ENCODE measurements around the gene METAP1.
"Not testable (repeated sequence)": the region's sequence is repeated elsewhere in the genome, so short reads cannot be mapped to it uniquely, and the experiment has no call there.

METAP1 gene

DNA sequence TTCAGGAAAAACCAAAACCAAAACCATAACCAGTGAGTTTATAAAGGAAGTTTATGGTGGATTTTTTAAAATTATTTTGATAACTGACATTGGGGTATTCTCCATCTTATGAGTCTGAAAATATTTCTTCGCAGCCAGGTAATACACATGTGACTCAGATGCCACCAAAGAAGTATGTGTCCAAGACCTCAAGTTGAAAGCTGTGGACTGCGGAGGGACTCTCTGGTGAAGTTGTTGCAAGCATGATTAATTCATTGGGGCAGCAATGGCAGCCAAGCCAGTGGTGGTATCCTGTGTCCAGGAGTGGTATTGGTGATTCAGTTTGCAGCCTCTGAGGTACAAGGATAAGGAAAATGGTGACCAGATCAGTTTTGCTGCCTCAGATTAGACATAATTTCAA lies 107.1 kb downstream of the METAP1 start:
- no peak for DNase-seq

DNA sequence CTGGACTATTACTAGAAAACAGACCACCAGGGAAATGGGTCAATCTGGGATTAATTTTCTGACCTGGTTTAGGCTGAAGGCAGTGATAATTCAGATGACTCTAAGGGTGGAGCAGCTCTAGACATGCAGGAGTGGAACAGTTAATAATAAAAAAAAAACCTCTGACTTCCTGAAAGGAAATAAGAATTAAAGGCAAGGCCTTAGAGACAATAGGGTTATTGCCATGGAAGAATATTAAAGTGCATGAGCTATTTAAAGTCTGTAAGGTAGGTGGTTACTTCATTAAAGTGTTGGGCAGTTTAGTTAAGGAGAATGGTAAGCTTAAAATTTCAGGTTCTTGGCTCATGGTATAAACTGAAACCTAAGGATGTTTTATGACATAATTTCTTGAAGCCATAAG lies 107.6 kb downstream of the METAP1 start:
- no peak for DNase-seq

- DNase-seq, result no peak
Measured at GRCh38 chr4:99104153-99104552, 108.6 kb downstream of the METAP1 start.

DNA sequence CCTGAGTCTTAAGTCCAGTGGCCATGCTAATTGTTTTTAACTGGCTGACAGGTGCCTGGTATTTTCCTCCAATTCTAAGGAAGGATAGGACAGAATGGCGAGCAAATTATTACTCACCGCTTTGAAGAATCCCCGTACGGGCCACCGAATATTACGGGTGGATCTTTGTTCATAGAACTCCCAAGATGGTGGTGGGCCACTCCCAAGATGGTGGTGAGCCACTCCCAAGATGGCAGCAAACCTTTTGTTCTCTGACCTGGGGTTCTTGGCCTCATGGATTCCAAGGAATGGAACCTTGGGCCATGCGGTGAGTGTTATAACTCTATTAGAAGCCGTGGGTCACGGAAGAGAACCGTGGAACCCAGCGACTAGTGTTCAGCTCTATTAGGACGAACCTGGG lies 113.8 kb downstream of the METAP1 start:
- DNase-seq, result not testable (repeated sequence)

Data from left hindlimb (tissue), 1 donor.